GM12878 (cell line): ENCODE measurements around the gene TMC8. TPM values are rescaled to one million over a fixed set of nuclear protein-coding genes. Genes with fewer than 3 reads are reported as not detected.

Experiments used
- ATAC-seq: fragments of 200-7000 bp; cut with Tn5 transposase; 3 replicates; pipeline ENCODE4 v1.9.1; 2020; ENCODE audit warnings: mild to moderate bottlenecking, moderate library complexity
- BruUV-seq: library from RNA; stranded (reverse); fragments of 400-500 nt; replicated peaks from 2 replicates; lab custom pipeline; 2021; lab: Mats Ljungman, UMichigan
- CTCF ChIA-PET: fragments of 300-600 bp; sonication (Branson Sonifier 250); formaldehyde crosslinking; extraction: SDS; loops from one replicate; lab custom pipeline; 2021; ENCODE audit warnings: inconsistent platforms; lab: Yijun Ruan, JAX
- POLR2A ChIA-PET: fragments of 350-600 bp; formaldehyde crosslinking; extraction: SDS; loops from one replicate; lab custom pipeline; 2021; ENCODE audit warnings: inconsistent platforms; lab: Charles Lee
- RAD21 ChIA-PET: fragments of 300-600 bp; sonication (Branson Sonifier 250); formaldehyde crosslinking; loops from one replicate; lab custom pipeline; 2023; ENCODE audit warnings: antibody characterized with exemption; ENCODE audit not compliant: unreplicated experiment; lab: Charles Lee
- SMC1A ChIA-PET: fragments of 300-600 bp; sonication (Branson Sonifier 250); formaldehyde crosslinking; loops from one replicate; lab custom pipeline; 2023; ENCODE audit not compliant: unreplicated experiment, uncharacterized antibody; lab: Charles Lee
- DNase-seq: peaks from one replicate; pipeline ENCODE4 v3.0.0-alpha.2; 2011; ENCODE audit warnings: low read depth, low spot score
- FAIRE-seq: peaks from 3 replicates; lab custom pipeline; 2011; peaks lifted over from hg19 to GRCh38; lab: Jason Lieb, UNC
- H2AFZ ChIP-seq: 2 replicates; pipeline ENCODE4 v1.6.0; 2011; ENCODE audit warnings: low read depth, low read length, control low read depth; ENCODE audit not compliant: control insufficient read depth
- H3K27ac ChIP-seq: 2 replicates; pipeline ENCODE4 v1.5.1; 2011; ENCODE audit warnings: control low read depth; ENCODE audit not compliant: control insufficient read depth, insufficient read depth
- H3K27me3 ChIP-seq, 2 experiments: replicated peaks in 1 of 2; 2 replicates each; pipeline versions ENCODE4 v1.6.0 to v1.6.1; 2011; ENCODE audit warnings: low read length in 1 of 2; ENCODE audit not compliant: control insufficient read depth in 2 of 2, insufficient read depth in 2 of 2
- H3K36me3 ChIP-seq, 2 experiments: 2 replicates each; pipeline ENCODE4 v1.5.1; 2011; ENCODE audit warnings: low read length in 1 of 2; ENCODE audit not compliant: control insufficient read depth in 2 of 2, insufficient read depth in 2 of 2
- H3K4me1 ChIP-seq: 2 replicates; pipeline ENCODE4 v1.6.1; 2011; ENCODE audit warnings: mild to moderate bottlenecking, low read length, moderate library complexity, mixed read lengths; ENCODE audit not compliant: control insufficient read depth, insufficient read depth
- H3K4me2 ChIP-seq: 2 replicates; pipeline ENCODE4 v1.6.0; 2011; ENCODE audit warnings: control low read depth; ENCODE audit not compliant: control insufficient read depth, insufficient read depth
- H3K4me3 ChIP-seq: fragments of 200-600 bp; sonication (generic); 2 replicates; pipeline ENCODE4 v1.5.1; 2016
- H3K79me2 ChIP-seq: 2 replicates; pipeline ENCODE4 v1.6.0; 2011; ENCODE audit warnings: low read length; ENCODE audit not compliant: control insufficient read depth, insufficient read depth
- H3K9ac ChIP-seq: 2 replicates; pipeline ENCODE4 v1.8.0; 2011; ENCODE audit warnings: low read length, control low read depth, mixed read lengths; ENCODE audit not compliant: control insufficient read depth, insufficient read depth
- H3K9me3 ChIP-seq: replicated peaks from 3 replicates; pipeline ENCODE4 v1.5.1; 2011; ENCODE audit warnings: mild to moderate bottlenecking, low read length; ENCODE audit not compliant: control insufficient read depth, insufficient read depth
- H4K20me1 ChIP-seq: 2 replicates; pipeline ENCODE4 v1.6.0; 2011; ENCODE audit not compliant: control insufficient read depth, insufficient read depth
- BCL11A ChIP-seq: IDR thresholded peaks from 2 replicates; pipeline ENCODE4 v1.6.1; 2011; ENCODE audit warnings: low read depth, low read length
- ESRRA ChIP-seq: IDR thresholded peaks from 2 replicates; pipeline ENCODE4 v1.6.1; 2012; ENCODE audit warnings: mild to moderate bottlenecking, low read length, improper control_type of control experiment
- GATAD2B ChIP-seq: fragments of 450-650 bp; conservative IDR thresholded peaks from 2 replicates; pipeline ENCODE4 v1.6.1; 2017; ENCODE audit warnings: low read depth, mild to moderate bottlenecking, moderate library complexity
- HDAC2 ChIP-seq: fragments of 200-600 bp; sonication (generic); IDR thresholded peaks from 2 replicates; pipeline ENCODE4 v1.6.1; 2017
- KDM1A ChIP-seq: fragments of 200-600 bp; sonication (generic); IDR thresholded peaks from 2 replicates; pipeline ENCODE4 v1.6.1; 2016; ENCODE audit warnings: borderline replicate concordance
- NFIC ChIP-seq: IDR thresholded peaks from 2 replicates; pipeline ENCODE4 v1.6.1; 2012; ENCODE audit warnings: low read depth, mild to moderate bottlenecking, inconsistent platforms, low read length, moderate library complexity
- NR2F1 ChIP-seq: fragments of 450-650 bp; conservative IDR thresholded peaks from 2 replicates; pipeline ENCODE4 v1.6.1; 2017; ENCODE audit warnings: mild to moderate bottlenecking
- POLR2A ChIP-seq: IDR thresholded peaks from 2 replicates; pipeline ENCODE4 v1.6.1; 2011; ENCODE audit warnings: low read depth, mild to moderate bottlenecking, low read length
- POLR2AphosphoS2 ChIP-seq: IDR thresholded peaks from 2 replicates; pipeline ENCODE4 v1.6.1; 2011; ENCODE audit warnings: low read depth, mild to moderate bottlenecking, low read length, improper control_type of control experiment, moderate library complexity
- SMAD1 ChIP-seq: fragments of 450-650 bp; IDR thresholded peaks from 2 replicates; pipeline ENCODE4 v1.6.1; 2018; ENCODE audit warnings: mild to moderate bottlenecking, low read depth; ENCODE audit not compliant: partially characterized antibody
- SUPT20H ChIP-seq: IDR thresholded peaks from 2 replicates; pipeline ENCODE4 v1.6.1; 2011; ENCODE audit warnings: low read depth, mild to moderate bottlenecking, low read length, moderate library complexity, borderline replicate concordance; ENCODE audit not compliant: control insufficient read depth
- ZBED1 ChIP-seq: IDR thresholded peaks from 2 replicates; pipeline ENCODE4 v1.6.1; 2016; ENCODE audit warnings: borderline replicate concordance
- WGBS: methylation state at CpG from one replicate; pipeline ENCODE4 v1.1.6; 2016; ENCODE audit warnings: low lambda C conversion rate; ENCODE audit not compliant: insufficient replicate concordance, insufficient coverage; ENCODE audit errors: missing lambda C conversion rate; 5-methylcytosine and 5-hydroxymethylcytosine counted together
- in situ Hi-C: fragments of 300-500 bp; cut with MboI; formaldehyde crosslinking; loops from 9 replicates; pipeline ENCODE4 v1.14.3; 2018; ENCODE audit warnings: mixed read lengths
- intact Hi-C: fragments of 100-400 bp; cut with micrococcal nuclease; formaldehyde crosslinking; loops from one replicate; pipeline ENCODE4 v1.14.2; 2022; ENCODE audit not compliant: unreplicated experiment
- polyA plus RNA-seq, 11 experiments: library from polyadenylated mRNA; depleted of rRNA in 4 of 11; unstranded in 6 of 11; stranded (reverse) in 5 of 11; fragments of >200 nt; fragmentation: Nextera tagmentation in 4 of 11; fragmentation: Illumina TruSeq in 1 of 11; extraction: Ambion mirVana in 4 of 11; extraction: Trizol in 1 of 11; gene quantifications; 1 replicate in 1 of 11; 2 replicates in 10 of 11; pipeline versions ENCODE4 v1.2.1 to v1.2.3, GENCODE V29; 2011 to 2016; ENCODE audit warnings: inconsistent platforms in 2 of 11, missing spikeins in 2 of 11, low read depth in 1 of 11
- total RNA-seq, 4 experiments: library from RNA; depleted of rRNA in 3 of 4; stranded (reverse); fragments of >200 nt in 3 of 4; fragmentation: Illumina TruSeq in 1 of 4; extraction: Trizol in 1 of 4; gene quantifications; 2 replicates each; pipeline versions ENCODE4 v1.2.1 to v1.2.3, GENCODE V29; 2013 to 2021
- TF ChIP-seq, protein P1 (sequence below): fragments of 450-650 bp; IDR thresholded peaks from 2 replicates; pipeline ENCODE4 v1.6.1; 2017; ENCODE audit warnings: mild to moderate bottlenecking, moderate library complexity

Gene TMC8
- total and polyA plus RNA-seq, 10 of the 15 experiments (the other 5 are each of a cell fraction or from before 2014, with no cell fraction given): 2.7 to 128 (median 40.0) TPM

DNA sequence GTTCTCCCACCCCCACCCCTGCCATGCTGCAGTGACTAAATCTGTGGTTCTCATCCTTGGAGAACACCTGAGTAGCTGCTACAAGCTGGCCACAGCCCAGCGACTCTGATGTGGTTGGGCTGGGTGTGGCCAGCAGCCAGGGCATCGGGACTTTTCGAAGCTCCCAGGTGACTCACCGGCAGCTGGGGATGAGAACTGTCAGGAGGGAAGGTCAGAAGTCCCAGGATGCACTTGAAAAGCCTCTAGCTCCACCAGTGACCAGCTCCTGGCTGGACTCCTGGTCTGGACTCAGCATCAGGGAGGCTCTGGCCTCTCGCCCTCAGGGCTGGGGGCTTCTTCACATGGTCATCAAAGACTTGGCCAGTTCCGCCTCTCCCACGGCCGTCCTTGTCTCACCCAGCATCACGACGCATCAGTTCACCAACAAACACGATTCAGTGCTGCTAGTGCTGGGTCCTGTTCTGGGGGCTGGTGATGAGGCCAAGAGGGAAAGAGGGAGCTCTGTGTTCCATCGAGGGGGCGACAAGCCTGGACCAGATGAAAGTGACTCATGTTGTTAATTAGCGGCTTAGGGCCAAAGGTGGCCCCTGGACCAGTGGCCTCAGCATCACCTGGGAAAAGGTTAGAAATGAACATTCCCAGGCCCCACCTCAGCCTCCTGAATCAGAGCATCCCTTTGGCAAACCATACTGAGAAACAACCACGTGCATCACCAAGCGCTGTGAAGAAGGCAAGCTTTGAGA, 11.7 kb downstream of the TMC8 start (continued):
- TF ChIP-seq, protein P1, sequence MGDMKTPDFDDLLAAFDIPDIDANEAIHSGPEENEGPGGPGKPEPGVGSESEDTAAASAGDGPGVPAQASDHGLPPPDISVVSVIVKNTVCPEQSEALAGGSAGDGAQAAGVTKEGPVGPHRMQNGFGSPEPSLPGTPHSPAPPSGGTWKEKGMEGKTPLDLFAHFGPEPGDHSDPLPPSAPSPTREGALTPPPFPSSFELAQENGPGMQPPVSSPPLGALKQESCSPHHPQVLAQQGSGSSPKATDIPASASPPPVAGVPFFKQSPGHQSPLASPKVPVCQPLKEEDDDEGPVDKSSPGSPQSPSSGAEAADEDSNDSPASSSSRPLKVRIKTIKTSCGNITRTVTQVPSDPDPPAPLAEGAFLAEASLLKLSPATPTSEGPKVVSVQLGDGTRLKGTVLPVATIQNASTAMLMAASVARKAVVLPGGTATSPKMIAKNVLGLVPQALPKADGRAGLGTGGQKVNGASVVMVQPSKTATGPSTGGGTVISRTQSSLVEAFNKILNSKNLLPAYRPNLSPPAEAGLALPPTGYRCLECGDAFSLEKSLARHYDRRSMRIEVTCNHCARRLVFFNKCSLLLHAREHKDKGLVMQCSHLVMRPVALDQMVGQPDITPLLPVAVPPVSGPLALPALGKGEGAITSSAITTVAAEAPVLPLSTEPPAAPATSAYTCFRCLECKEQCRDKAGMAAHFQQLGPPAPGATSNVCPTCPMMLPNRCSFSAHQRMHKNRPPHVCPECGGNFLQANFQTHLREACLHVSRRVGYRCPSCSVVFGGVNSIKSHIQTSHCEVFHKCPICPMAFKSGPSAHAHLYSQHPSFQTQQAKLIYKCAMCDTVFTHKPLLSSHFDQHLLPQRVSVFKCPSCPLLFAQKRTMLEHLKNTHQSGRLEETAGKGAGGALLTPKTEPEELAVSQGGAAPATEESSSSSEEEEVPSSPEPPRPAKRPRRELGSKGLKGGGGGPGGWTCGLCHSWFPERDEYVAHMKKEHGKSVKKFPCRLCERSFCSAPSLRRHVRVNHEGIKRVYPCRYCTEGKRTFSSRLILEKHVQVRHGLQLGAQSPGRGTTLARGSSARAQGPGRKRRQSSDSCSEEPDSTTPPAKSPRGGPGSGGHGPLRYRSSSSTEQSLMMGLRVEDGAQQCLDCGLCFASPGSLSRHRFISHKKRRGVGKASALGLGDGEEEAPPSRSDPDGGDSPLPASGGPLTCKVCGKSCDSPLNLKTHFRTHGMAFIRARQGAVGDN: peak; percentile 63; the same call in 1 of the 2 replicates
- peak; percentile 35; the same call in 1 of the 2 replicates for TF ChIP-seq NR2F1

DNA sequence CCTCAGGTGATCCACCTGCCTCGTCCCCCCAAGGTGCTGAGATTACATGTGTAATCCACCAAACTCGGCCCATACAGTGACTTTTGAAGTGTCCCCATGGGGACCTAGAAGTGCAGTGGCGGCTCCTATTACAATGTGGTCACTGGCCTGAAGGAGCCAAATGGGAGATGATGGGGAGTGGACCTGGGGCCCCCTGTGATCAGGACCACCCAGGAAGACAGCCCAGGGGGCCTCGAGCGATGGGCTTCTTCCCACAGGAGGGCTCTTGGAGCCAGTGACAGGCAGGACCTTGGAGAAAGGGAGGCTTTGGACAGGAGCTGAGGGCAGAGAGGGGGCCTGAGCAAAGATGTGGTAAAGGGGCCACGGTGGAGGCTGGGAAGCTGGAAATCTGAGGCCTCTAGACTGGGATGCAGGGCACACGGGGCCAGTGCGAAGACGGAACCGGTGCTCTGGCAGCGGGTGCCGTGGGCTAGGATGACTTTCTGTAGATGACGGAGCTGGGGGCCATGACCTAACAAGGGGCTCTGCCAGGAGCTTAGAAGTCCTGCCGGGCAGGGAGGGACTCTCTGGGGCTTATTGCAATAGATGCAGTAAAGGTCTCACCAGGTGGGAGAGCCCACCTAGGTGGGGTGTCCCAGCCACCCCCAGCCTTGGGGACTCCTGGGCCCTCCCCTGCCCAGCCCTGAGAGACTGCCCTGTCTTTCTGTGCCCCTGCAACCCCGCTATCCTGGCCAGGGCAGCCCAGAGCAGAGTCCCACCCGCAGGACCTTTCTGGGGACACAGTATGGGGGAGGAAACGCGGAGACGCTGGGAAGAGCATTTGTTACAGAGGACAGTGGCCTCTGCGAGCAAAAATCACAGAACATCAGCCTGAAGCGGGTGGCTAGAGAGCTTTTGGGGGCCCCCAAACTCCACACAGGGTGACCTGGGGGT, 12.9 kb downstream of the TMC8 start:
- Histone ChIP-seq H2AFZ (no peak overlapping the region), H3K27ac (peak overlapping the region; percentile 77), H4K20me1 (no peaks in the 10 kb centered on the region), H3K4me3 (no peak overlapping the region), H3K4me1 (peaks cover 75% of the 10 kb centered on the region), H3K79me2 (peaks cover 6% of the 10 kb centered on the region), H3K9me3 (no peaks in the 10 kb centered on the region), H3K27me3 (no peaks in the 10 kb centered on the region), H3K4me2 (no peak overlapping the region), H3K36me3 (peaks cover 0 to 5% of the 10 kb centered on the region in 2 experiments; a peak in 3 of 4 replicates), H3K9ac (peak overlapping the region; percentile 26; the same call in 1 of the 2 replicates)
- no TSS peak for BruUV-seq
- ChIA-PET CTCF (interaction anchor here (0.8 to 5.0 kb wide), 7 partner anchors 8 to 31 kb away, joined by 3 to 51 read pairs (median 5); no protein-coding TSS in a partner anchor), RAD21 (interaction anchor here (0.9 to 3.3 kb wide), 12 partner anchors 11 to 123 kb away, joined by 3 to 29 read pairs (median 4); partner anchors contain the start of gene TMC8), SMC1A (interaction anchor here (0.8 to 1.9 kb wide), 9 partner anchors 8 to 33 kb away, joined by 3 to 9 read pairs (median 5); no protein-coding TSS in a partner anchor), POLR2A (interaction anchor here (0.7 to 5.1 kb wide), 15 partner anchors 9 to 35 kb away, joined by 3 to 37 read pairs (median 9); partner anchors contain the start of genes SYNGR2, TMC6 and TMC8)
- TF ChIP-seq ESRRA: no peak
- TF ChIP-seq SUPT20H: no peak
- no peak for TF ChIP-seq SMAD1
- TF ChIP-seq ZBED1: peak; percentile 34; the same call in 1 of the 2 replicates
- peak; percentile 58 for TF ChIP-seq POLR2A
- TF ChIP-seq NFIC: no peak
- TF ChIP-seq HDAC2: no peak
- TF ChIP-seq POLR2AphosphoS2: 0 out of 2 replicates have a peak, but pooled peaks have one; percentile 38
- no peak for TF ChIP-seq BCL11A
- no peak for TF ChIP-seq GATAD2B
- no peak for TF ChIP-seq NR2F1
- TF ChIP-seq KDM1A: no peak
- intact Hi-C loops (no loop called here), in situ Hi-C loops (no loop called here)
- FAIRE-seq (no peak), ATAC-seq (no peak), DNase-seq (no peak)
- 82% methylated on average over 21 of the region's 21 CpGs for WGBS
